DMS 273 (cell line): ENCODE results near the gene RRM1.
"Not testable (repeated sequence)": the region's sequence is repeated elsewhere in the genome, so short reads cannot be mapped to it uniquely, and the experiment has no call there.

Experiments used
- DNase-seq: peaks from one replicate; lab custom pipeline; 2025; ENCODE audit not compliant: unreplicated experiment; lab: John Stamatoyannopoulos, UW

RRM1 gene

GRCh38 chr11:4134806-4135205 is 40.2 kb downstream of the RRM1 start:
- no peak for DNase-seq

DNA sequence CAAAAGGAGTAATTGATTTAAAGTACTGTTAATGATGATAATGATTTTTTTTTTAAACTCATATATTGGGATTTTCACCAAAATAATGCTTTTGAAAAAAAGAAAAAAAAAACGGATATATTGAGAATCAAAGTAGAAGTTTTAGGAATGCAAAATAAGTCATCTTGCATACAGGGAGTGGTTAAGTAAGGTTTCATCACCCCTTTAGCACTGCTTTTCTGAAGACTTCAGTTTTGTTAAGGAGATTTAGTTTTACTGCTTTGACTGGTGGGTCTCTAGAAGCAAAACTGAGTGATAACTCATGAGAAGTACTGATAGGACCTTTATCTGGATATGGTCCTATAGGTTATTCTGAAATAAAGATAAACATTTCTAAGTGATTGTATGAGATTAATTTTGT is 43.9 kb downstream of the RRM1 start:
- DNase-seq: no peak

- no peak for DNase-seq
Measured at GRCh38 chr11:4140067-4140636, 45.6 kb downstream of the RRM1 start.

DNA sequence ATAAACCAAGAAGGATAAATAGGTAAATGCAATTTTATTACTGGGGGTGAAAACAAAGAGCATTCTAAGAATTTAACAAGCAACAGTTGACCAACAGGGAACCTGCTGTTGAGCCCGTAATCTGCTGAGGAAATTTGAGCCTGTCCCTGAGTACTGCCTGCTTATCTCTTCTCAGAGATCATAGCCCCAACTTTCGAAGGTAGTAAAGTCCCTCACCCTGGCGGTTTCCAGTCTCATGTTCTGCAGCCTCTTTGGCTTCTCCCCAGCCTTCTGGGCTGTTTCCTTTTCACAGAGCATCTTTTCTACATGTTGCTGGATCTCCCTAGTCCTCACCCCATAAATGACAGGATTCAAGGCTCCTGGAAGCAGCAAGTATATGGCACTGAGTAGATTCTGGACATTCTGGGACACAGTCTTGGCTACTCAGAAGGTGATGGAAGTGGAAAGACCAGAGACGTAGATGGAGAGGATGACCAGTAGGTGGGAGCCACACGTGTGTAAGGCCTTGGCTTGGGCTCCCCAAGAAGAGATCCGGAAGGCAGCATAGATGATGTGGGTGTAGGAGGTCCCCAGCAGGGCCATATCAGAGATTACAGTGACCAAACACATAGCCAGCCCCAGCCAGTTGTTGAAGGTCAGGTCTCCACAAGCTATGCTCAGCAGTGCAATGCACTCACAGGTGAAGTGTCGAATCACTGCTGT is 51.6 kb downstream of the RRM1 start:
- no peak for DNase-seq

GRCh38 chr11:4146772-4147098 is 52.1 kb downstream of the RRM1 start:
- DNase-seq: no peak

DNA sequence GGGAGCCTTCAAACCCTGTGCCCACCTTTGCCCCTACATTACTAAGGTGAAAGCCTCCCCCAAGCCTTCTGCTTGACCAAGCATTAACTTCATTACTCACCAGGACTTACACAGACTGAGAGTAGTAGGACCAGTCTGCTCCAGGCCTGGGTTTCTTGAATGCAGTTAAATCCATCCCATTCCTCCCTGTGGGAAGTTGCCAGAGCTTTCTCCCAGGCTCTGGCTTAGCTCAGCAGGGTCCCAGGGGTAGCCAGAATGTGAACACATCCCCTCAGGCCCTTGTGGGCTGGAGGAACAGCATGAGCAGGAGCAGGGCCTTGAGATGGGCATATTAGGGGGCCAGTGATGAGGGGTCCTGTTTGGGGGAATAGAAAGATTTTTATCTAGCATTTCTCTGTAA is 59.9 kb downstream of the RRM1 start:
- DNase-seq: no peak

DNA sequence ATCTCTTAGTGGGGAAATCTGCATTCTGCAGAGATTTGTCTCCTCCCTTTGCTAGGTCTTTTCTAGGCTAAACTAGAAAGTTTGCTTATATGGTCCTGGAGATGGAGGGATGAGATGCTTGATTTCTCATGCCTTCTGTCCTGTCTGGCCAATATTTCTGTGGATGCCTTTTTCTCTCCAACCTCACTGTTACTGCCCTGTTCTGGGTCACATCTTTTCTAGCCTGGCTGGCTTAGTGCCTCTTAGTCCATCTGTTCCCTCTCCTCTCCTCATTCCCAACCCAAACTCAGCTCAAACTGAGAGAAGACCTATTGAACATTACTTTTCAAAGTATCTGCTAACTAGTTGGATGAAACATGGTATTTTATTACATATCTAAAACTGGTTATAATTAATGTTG is 62.0 kb downstream of the RRM1 start:
- DNase-seq: no peak

DNA sequence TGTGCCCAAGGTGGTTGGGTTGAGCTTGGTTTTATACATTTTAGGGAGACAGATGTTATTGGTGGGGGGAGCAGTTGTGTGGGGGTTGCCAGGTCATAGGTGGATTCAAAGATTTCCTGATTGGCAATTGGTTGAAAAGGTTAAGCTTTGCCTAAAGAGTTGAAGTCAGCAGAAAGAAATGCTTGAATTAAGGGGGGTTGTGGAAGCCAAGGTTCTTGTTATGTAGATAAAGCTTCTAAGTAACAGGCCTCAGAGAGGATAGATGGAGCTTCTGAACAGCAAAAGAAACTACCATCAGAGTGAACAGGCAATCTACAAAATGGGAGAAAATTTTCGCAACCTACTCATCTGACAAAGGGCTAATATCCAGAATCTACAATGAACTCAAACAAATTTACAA is 64.2 kb downstream of the RRM1 start:
- DNase-seq: not testable (repeated sequence)

GRCh38 chr11:4161305-4161704 is 66.7 kb downstream of the RRM1 start:
- DNase-seq: no peak

DNA sequence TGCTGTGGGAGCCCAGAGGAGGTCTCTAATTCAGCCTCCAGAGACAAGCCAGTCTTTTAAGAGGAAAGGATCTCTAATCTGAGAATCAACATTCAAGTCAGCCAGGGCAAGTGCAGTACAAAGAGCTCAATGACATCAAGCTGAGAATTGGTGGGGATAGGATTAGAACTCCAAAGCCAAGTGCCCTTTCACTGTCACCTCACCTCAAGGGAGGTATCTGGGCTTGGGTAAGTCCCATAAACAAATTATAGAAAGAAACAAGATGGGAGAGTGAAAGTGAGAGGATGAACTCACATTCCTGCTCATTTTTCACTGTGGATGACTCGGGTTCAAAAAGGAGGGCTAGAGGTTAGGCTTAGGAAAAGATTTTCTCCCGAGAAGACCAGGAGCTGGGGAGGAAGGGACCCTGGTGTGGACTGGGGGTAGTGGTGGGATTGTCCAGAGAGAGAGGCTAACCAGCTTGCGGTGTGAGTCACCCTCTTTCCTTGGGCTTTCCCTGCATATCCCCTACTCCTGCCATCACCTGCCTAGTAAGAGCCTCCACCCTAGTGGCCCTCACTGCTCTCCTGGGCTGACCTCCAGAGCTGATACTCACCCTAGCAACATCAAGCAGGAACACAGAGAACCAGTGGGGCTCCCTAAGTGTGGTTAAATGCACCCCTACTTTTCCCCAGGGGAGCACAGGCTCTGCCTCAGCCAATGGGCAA is 70.4 kb downstream of the RRM1 start:
- no peak for DNase-seq

DNA sequence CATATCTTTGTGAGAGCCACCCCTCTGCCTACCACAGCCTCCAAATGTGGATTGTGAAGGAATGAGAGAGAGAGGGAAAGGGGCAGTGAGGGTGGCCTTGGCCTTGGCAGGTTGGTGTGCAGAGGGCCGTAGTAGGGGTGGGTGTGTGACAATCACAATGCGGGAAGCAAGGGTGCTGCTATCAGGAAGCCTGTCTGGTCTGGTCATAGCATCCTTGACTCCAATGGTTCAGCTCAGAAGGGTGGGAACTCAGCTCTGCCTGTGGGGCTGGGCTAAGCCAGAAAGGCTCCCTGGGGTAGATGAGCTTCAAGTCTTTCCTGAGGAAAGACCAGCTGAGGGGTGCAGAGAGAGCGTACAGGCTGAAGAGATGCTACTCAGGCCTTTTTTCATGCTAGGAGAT is 72.7 kb downstream of the RRM1 start:
- DNase-seq: no peak

- no peak for DNase-seq
Measured at GRCh38 chr11:4167758-4168157, 73.2 kb downstream of the RRM1 start.

DNA sequence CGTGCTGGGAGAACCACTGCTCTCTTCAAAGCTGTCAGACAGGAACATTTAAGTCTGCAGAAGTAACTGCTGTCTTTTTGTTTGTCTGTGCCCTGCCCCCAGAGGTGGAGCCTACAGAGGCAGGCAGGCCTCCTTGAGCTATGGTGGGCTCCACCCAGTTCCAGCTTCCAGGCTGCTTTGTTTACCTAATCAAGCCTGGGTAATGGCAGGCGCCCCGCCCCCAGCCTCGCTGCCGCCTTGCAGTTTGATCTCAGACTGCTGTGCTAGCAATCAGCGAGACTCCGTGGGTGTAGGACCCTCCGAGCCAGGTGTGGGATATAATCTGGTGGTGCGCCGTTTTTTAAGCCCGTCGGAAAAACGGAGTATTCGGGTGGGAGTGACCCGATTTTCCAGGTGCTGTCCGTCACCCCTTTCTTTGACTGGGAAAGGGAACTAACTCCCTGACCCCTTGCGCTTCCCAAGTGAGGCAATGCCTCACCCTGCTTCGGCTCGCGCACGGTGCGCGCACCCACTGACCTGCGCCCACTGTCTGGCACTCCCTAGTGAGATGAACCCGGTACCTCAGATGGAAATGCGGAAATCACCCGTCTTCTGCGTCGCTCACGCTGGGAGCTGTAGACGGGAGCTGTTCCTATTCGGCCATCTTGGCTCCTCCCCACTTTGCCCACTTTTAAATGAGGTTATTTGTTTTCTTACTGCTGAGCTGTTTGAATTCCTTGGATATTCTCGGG is 81.2 kb downstream of the RRM1 start:
- DNase-seq: not testable (repeated sequence)

- DNase-seq: no peak
Measured at GRCh38 chr11:4178813-4179662, 84.4 kb downstream of the RRM1 start.

DNA sequence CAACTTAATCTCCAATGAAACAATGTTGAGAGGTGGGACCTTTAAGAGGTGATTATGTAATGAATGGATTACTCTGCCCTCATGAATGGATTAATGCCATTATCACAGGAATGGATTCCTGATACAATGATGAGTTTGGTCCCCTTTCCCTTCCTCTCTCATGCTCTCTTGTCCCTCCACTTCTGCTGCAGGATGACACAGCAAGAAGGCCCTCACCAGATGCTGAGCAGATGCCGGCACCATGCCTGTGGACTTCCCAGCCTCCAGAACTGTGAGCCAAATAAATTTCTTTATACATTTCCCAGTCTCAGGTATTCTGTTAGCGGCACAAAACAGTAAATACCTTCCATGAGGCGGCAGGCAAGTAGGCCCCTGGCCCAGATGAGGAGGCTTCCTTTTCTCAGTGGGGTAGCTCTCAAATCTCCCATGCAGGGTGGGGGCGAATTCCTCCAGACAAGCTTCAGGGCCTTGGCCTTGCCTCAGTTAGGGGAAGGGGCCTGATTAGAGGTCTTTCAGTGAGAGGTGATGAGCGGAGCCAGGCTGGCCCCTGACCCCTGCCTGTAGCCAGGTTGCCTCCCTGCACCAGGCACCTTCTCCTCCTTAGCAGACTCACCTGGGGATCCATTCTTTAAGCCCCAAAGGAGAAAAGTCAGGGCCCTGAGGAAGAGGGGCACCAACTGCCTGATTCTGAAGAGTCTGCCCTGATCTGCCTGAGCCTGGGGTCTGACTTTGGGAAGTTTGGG is 86.0 kb downstream of the RRM1 start:
- DNase-seq: no peak

- DNase-seq: peak; percentile 64
Measured at GRCh38 chr11:4181782-4182721, 87.5 kb downstream of the RRM1 start.

DNA sequence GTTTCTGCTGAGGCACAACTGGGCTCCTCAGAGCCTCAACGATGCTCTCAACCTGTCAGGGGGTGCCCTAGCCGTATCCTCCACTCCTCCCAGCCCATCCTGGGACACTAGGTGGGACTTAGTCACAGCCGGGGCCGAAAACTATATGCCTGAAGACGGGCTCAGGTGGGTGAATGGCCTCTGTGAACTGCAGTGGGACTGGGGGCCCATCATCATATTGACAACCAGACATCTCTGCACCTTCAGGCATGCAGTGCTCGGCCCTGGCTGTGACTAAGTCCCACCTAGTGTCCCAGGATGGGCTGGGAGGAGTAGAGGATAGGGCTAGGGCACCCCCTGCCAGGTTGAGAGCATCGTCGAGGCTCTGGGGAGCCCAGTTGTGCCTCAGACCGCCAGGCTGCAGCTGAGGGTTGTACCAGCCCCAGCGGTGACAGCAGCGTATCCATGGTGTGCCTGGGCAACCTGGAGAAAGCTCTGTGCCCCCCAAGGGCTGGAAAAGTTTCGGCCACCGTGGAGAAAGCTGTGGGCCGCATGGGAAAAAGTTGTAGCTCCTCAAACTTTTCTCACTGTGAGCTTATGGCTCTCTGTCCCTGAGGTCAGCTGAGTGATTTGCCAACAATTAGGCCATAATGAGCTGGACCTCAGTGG is 88.9 kb downstream of the RRM1 start:
- no peak for DNase-seq

DNA sequence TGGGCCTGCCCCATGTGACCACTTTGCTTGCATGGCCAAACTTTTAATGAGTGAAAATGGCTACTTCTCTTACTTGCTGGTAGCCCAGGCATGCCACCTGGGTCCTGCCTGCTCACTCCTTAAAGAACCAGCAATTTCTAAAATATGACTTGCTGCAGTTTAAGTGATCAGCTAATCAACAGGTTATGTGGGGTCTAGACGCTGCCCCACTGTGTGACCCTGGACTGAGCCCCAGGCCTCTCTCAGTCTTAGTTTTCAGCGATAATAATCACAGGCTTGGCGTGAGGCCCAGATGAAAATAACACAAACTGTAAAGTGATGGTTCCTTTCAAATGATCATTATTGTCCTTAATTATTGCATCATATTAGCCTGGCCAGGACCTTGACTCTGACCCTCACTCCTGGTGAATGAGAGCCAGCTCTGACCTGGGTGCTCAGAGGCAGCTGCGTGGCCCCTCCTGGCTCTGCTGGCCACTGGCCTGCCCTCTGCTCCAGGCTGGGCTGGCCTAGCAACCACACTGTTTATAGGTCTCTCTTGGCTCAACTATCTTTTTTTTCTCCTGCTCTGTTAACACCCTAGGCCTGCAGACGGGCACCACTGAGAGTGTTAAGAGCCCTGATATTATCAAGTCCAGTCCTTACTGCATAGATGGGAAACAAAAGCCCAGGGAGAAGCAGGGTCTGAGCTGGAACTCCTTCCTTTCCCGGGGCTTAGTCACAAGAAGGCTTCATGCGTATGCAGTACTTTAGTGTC is 89.7 kb downstream of the RRM1 start:
- DNase-seq: no peak
